ENCODE measurements around the gene LARGE2. TPM values are rescaled to one million over a fixed set of nuclear protein-coding genes. Genes with fewer than 3 reads are reported as not detected.
A peak's percentile ranks its signal among the peaks of the same experiment; 100 is the strongest.

LARGE2 gene
- not detected for total RNA-seq
- long read RNA-seq = 0 reads

DNA sequence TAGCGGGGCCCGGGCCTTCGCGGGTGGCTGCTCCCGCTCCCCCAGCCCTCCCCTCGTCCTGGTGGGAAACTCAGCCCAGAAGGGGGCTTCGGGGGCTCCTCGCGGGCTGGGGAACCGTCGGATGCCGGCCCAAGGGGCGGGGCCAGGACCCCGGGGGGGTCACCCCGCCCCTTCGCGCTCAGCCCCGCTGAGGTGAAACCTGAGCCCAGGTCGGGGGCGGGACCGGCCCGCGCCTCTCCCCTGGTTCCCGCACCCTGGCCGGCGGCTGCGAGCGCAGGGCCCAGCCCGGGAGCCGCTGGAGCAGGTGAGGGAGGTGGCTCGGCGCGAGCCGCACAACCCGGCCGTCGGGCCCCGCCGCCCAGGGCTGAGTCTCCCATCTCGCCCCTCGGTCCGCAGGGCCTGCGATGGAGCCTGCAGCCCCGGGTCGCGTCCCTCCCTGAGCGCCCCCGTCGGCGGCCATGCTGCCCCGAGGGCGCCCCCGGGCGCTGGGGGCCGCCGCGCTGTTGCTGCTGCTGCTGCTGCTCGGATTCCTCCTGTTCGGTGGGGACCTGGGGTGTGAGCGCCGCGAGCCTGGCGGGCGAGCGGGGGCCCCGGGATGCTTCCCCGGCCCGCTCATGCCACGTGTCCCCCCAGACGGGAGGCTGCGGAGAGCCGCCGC is at the start of gene LARGE2:
Gene LARGE2, plus strand, starts transcription at position 232 of the 658 bp plus-strand sequence. Its CDS starts 227 bp downstream, at position 459.
- no peak for ATAC-seq
- intact Hi-C loops (cut with micrococcal nuclease) = no loop called here
- no peak for DNase-seq

DNA sequence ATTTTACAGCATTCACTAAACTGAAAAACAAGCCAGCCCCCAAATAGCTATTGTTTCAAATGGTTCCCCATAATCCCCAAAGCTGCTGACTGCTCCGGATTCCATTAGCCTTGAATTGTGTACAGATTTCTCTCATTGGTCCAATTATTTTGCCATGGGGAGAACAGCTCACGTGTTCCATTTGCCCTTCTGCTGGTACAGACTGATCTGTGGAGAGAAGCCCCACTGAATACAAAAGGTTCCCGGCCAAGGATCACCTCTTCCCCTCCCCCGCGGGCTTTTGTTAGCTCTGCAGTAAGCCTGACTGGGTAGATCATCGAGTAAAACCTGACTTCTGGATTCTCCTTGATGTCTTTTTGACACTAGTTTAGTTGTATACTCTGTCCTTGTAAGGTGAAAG is 46.1 kb upstream of the LARGE2 start:
- ATAC-seq (peak; percentile 75), DNase-seq (no peak)
- intact Hi-C loops (cut with micrococcal nuclease) = no loop called here

DNA sequence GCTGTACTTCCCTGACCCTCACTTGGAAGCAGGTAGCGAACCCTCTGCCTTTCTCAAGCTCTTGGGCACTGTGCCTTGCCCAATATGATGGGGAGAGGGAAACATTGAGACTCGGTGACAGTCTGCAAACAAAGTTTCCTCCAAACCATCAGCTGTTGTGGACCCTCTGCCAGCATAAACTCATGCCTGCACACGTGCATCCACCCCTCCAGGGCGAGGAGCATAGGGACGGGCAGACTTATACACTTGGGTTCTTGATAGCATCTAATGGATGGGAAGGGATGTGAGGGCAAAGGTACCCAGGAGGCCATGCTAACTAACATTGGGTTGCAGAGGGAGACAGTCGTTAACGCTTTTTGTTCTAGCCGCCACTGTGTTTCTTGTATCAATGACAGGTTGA is 45.2 kb upstream of the LARGE2 start:
- DNase-seq (no peak), ATAC-seq (no peak)
- intact Hi-C loops (cut with micrococcal nuclease) = no loop called here

DNA sequence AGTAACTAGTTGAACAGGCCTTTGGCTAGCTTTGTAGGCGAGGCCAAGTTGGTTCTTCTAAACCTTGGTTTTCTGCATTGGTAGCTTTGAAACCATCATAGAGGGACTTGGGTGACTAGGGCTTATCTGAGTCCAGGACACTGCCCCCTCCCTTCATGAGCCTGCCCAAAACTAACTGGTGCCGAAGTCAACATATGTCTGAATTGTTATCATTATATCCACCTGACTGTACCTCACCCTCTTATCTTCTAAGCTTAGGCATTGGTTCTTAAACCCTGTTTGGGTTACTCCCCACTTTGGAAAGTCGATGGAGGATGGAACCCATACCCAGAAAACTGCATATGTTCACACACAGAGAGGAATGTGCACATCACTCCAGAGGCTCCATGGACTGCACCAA is 44.6 kb upstream of the LARGE2 start:
- no peak for ATAC-seq
- no peak for DNase-seq
- intact Hi-C loops (cut with micrococcal nuclease) = no loop called here

DNA sequence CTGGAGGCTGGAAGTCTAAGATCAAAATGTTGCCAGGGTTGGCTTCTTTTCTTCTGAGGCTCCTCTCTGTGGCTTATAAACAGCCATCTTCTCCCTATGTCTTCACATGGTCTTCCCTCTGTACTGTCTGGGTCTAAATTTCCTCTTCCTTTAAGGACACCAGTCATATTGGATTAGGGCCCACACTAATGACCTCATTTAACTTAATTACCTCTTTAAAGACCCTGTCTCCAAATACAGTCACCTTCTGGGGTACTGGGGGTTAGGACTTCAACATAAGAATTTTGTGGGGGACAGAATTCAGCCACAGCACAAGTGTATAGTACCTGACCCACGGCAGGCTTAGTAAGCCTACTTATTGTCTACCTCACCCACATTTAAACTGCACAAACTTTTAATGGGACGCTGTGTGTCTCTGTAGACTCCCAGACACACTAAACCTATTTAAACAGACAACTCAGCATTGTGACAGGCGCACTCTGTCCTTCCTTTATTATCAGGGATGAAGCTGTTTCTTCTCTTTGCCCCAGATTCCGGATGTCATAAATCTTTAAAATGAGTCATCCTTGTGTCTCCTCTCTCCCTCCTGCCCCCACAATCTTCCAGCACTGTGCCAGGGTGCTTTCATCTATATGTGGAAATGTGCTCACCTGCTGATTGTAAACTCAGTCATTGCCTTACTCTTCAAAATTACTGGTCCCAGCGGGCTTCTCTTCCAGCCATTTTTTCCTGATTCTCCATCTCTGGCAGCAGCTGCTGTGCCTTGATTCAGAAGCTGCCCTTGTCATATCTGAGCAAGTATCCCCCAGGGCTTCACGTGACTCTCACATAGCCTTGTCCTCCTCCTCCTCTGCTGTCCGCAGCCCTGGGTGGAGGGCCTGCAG is 42.4 kb upstream of the LARGE2 start:
- DNase-seq (no peak), ATAC-seq (no peak)
- intact Hi-C loops (cut with micrococcal nuclease) = no loop called here

DNA sequence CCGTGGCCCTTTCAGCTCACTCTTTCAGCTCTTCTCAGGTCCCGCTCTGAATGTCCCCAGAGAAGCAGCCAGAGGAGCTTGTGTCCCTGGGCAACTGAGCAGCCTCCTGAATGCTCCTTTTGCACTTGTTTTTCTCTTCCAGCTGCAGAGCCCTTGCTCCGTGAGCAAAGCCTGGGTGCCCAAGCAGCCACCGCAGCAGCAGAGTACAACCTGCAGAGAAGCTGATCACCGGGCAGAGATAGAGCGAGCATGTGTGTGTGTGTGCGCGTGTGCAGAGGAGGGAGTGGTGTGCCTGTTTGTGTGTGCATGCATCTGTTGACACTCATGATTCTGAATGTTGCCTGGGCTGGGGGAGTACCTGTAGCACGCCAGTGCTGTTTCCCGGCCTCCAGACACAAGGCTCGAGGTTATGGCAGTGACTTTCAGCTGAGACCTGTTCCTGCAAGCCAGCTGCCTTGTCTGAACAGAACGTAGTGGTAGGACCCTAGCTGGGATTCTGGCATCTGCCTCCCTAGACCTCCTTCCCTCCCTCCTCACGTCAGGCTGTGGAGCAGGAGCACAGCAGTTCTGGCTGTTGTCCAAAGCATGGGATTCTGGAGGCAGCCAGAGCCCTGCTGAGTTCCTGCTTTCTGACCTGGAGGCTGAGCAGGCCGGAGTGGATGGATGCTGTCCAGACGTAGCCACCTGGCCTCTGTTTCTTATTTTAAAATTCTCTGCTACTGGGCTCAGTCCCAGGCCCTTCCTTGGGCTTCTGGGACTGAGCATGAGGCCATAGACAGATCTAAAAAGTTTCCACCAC is 41.5 kb upstream of the LARGE2 start:
- intact Hi-C loops (cut with micrococcal nuclease) = no loop called here
- ATAC-seq = no peak
- DNase-seq = no peak

DNA sequence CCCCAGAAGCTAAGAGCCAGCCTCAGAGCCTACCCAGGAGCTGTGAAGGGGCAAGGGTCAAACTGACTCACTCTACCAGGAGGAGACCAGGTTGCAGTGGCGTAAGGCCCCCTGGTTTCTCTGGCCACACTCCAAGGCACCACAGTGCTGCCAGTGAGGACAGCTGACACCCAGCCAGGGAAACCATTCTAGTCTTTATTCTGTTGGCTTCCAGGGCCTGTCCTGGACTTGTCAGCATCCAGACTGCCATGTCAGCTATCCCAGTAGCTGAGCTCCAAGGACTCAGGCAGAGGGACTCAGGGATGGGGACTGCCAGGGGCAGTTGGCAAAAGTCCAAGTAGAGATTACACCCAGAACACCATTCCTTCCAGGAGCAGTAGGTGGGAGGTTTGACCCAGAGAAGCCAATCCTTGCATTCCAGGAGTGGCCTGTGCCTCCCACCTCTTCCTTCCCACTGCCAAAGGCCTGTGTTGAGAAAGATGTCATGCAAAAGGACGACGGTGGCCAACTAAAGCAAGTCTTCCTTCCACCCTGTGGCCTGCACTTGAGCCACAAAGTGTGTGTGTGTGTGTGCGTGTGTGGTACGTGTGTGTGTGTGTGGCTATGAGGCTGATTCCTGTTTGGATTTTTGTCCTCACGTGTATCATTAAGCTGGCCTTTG is 40.6 kb upstream of the LARGE2 start:
- DNase-seq (no peak), ATAC-seq (no peak)
- intact Hi-C loops (cut with micrococcal nuclease) = no loop called here

DNA sequence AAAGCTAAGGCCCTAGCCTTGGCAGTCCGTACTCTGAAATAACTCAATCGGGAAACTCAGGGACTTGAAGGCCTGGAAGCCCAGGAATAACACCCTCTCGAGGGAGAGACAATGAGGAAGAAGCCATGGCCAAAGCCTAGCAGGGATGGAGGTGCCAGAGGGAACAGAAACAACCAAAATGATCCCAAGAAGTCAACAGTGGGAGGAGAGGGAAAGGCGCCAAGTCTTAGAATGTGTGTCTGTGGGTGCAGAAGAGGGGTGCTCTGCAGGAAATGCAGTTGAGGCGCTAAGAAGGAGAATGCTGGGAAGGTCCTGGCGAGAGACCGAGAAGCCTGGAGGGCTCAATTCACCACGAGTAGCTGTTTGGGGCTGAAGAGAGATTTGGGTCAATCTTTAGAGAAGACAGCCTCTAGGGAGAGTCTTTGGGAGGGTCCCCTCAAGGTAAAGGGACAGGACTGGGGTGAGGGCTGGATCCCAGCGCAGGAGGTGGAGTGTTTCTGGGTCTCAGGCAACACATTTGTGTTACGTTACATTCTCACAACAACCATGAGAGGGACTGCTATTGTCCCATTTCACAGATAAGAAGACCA is 37.8 kb upstream of the LARGE2 start:
- ATAC-seq (no peak), DNase-seq (no peak)
- intact Hi-C loops (cut with micrococcal nuclease) = no loop called here

DNA sequence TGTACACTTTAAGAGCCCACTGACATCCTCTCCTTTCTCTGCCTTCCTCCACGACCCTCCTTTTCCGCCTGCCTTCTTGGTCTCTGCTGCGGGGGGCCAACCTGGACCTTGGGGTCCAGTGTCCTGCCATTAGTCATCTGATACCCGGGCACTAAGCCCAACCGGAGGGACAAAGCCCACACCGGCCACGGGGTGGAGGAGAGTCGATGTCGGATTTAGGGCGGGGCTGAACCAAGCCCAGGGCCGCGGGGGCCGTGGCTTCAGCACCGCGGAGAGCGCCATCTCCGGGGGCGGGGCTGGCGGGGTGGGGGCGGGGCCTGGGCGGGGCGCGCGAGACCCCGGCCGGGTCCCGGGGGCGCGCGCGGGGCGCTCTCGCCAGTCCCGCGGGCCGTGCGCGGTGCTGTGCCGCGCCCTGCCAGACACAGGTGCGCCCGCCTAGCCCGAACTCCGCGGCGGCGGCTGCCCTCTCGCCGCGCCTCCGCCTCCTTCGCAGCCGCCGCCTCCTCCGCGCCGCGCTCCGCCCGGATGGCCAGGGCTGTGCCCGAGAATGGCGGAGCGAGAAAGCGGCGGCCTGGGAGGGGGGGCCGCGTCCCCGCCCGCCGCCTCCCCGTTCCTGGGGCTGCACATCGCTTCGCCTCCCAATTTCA is 37.1 kb upstream of the LARGE2 start, which contains the start of gene MAPK8IP1:
Gene MAPK8IP1, plus strand, starts transcription at position 378 of the 647 bp plus-strand sequence. Its CDS starts 170 bp downstream, at position 548.
- intact Hi-C loops (cut with micrococcal nuclease) = no loop called here
- peak; percentile 79 for ATAC-seq
- DNase-seq = peak; percentile 71

DNA sequence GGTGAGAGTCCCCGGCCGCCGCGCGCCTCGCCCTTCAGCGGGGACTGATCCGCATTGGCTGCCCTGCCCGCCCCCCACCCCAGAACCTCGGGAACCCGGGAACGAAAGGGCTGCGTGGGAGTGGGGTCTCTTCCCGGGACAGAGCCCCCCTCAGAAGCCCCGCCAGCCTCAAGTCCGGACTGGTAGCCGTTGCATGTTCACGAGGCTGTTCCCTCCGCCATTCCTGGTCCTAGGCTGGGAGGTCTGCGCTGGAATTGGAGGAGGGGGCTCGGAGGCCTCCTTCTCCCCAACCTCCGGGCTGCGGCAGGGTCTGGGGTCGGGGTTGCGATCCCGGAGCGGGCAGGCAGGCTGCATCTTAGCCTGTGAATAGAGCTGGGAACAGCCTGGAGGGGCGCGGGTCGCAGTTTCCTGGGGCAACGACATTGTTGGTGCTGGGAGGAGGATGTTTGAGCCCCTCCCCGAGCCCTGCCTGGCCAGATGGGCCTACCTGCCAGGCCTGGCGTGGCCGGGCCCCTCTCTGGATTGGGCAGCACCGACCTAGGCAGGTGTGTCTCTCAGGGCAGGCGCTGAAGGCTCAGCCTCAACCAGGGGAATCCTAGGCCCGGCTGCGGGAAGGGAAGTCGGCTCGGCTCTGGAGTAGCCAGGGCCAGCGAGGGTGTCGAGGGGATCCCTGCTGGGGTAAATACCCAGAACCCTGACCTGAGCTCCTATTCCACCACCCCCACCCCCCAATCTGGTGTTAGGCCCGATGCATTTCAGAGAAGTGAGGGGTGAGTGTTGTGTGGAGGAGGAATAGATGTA is 36.3 kb upstream of the LARGE2 start:
- no peak for DNase-seq
- intact Hi-C loops (cut with micrococcal nuclease) = no loop called here
- no peak for ATAC-seq

DNA sequence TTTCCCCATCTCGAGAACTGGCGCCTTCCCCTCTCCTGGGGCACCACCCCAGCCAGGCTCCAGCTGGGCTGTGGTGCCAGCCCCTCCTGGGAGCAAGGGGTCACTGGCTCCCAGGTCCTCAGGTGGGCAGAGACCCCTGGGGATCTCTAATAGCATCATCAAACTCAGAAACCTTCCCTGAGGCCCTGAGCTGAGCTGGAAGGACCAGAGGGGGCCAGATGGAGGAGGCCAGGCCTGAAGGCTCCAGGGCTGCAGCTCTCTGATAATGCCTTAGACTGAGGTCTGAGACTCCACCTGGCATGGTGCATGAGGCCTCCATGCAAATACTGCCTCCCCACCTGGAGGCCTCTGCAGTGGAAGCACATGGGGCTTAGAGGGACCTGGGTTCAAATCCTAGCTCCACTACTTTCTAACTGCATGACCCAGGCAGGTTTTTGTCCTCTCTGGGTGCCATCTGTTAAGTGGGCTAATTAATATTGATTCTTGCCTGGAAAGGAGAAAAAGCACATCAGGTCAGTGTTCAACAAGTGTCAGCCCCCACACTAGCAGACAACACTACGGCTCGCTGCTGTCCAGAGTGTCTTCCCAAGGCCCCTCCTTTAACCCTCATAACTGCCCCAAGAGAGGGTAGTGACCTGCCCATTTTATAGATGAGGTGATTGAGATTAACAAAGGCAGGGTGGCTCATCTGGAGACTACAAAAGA is 35.5 kb upstream of the LARGE2 start:
- DNase-seq = no peak
- no peak for ATAC-seq
- intact Hi-C loops (cut with micrococcal nuclease) = no loop called here

DNA sequence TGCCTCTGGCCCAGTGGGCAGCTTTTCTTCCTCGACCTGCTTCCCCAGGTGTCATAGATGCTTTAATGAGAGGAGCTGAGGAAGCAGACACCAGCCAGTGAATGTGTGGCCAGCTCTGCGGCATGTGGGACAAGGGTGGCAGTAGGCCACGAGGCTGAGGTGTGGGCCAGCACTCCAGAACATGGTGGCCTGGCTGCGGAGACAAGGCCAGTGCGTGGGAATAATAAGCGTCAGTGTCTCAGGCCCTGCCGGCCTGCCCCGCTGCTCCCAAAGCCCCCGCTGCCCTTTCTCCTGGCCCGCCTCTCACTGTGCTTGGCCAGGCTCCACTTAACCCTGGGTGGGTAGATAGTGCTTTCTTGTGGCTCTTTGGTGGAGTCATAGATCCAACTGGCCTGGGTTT is 34.9 kb upstream of the LARGE2 start:
- ATAC-seq = no peak
- intact Hi-C loops (cut with micrococcal nuclease) = no loop called here
- no peak for DNase-seq

DNA sequence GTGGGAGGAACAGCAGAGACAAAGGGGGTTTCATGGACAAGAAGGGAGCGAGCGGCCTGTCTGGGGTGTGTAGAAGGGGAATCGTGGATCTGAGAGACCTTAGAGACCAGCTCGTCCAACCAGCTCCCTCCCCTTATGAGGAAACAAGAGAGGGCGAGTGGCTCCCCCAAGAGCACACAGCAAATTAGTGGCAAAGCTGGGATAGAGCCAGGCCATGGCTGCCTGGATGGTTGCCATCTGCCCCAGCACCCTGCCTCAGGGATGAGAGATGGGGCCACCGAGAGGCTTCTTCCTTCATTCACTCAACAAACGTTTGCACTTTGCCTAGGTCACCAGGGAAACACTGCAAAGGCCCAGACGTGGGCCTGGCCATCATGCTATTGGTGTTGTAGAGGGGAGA is 32.9 kb upstream of the LARGE2 start:
- intact Hi-C loops (cut with micrococcal nuclease) = no loop called here
- ATAC-seq = no peak
- no peak for DNase-seq

DNA sequence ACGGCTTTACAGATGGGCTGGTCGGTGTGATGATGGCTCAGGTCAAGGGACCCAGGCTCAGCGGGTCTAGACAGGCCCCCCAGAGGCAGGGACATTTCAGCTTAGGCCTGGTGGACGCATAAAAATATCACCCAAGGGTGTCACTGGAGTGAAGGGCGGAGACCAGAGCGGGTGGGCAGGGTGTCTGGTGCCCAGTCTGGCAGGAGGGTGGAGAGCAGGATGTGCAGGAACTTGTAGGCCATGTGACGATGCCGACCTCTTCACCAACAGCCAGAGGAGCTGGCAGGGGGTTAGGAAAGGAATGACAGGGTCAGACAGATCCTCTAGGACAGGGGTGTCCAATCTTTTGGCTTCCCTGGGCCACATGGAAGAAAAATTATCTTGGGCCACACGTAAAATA is 32.5 kb upstream of the LARGE2 start:
- intact Hi-C loops (cut with micrococcal nuclease) = no loop called here
- ATAC-seq (no peak), DNase-seq (no peak)

DNA sequence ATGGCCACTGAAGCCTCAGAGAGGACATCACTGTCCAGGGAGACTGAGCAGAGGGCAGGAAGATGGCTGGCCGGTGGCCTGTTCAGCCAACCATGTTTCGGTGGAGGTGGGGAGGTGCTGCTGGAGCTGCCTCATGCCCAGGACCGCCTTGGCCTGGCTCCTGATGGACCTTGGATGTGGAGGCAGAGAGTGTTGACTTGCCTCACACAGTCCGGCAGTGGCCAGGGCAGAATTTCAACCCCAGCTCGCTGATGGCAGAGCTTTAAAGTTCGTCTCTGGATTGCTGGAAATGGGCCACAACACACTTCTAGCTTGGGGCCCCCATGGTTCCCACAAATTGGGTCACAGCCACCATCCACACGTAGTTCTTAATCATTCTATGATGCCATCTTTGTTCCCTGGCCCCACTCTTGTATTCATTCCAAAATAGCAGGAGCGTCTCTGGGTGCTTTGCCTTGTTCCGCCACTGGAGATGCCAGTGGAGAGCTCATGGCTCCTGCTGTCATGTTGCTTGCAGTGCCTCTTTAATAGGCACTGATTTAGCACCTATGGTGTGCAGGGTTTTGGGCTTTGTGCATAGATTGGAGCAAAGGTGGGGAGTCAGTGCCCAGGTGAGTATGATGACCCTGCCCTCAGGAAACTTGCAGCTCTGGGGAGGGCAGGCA is 31.4 kb upstream of the LARGE2 start:
- DNase-seq = no peak
- intact Hi-C loops (cut with micrococcal nuclease) = no loop called here
- ATAC-seq = no peak

DNA sequence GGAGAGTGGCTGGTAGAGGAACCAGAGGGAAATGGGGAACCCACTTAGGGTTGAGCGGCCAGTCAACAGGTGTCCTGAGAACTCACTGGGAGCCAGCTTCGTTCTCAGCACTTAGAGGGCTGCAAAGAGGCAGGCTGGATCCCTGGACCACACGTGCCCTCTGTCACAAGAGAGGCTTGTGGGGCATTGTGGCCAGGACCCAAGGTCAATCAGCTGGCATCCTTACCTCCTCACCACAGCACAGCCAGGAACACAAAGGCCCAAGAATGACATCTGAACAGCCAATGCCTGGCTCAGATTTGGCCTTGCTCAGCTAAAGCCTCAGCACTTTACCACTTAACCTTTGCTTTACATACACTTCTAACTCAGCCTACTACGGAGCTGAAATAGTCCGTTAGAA is 29.6 kb upstream of the LARGE2 start:
- ATAC-seq = peak; percentile 77
- no peak for DNase-seq

More for the DNA sequence above, 29.6 kb upstream of the LARGE2 start:
- intact Hi-C loops (cut with micrococcal nuclease) = no loop called here
